Endothelial cell of umbilical vein (primary cell): ENCODE data around the gene APC2. TPM values are rescaled to one million over a fixed set of nuclear protein-coding genes. Genes with fewer than 3 reads are reported as not detected.

Experiments used
- BruUV-seq: library from RNA; stranded (reverse); fragments of 400-500 nt; replicated peaks from 2 replicates; lab custom pipeline; 2021; lab: Mats Ljungman, UMichigan
- CTCF ChIA-PET: fragments of 300-600, 350-600 bp; sonication (Branson Sonifier 250); formaldehyde crosslinking; loops from one replicate; lab custom pipeline; 2021; ENCODE audit warnings: antibody characterized with exemption, inconsistent platforms; lab: Charles Lee
- POLR2A ChIA-PET: fragments of 300-600, 350-600 bp; sonication (Branson Sonifier 250); formaldehyde crosslinking; loops from one replicate; lab custom pipeline; 2021; ENCODE audit warnings: antibody characterized with exemption, inconsistent platforms; lab: Charles Lee
- DNase-seq: peaks from one replicate; pipeline ENCODE4 v3.0.0-alpha.2; 2011; ENCODE audit warnings: low read depth, low spot score
- FAIRE-seq: peaks from 2 replicates; lab custom pipeline; 2011; peaks lifted over from hg19 to GRCh38; lab: Jason Lieb, UNC
- H2AFZ ChIP-seq: 2 replicates; pipeline ENCODE4 v1.6.0; 2012; ENCODE audit warnings: low read depth, low read length, control low read depth, inconsistent platforms
- H3K27ac ChIP-seq: 2 replicates; pipeline ENCODE4 v1.5.1; 2011; ENCODE audit warnings: low read depth, mild to moderate bottlenecking, control low read depth, low read length, moderate library complexity; ENCODE audit not compliant: insufficient read depth
- H3K27me3 ChIP-seq, 2 experiments: 2 replicates each; pipeline versions ENCODE4 v1.6.0 to v1.6.1; 2011; ENCODE audit warnings: low read length in 2 of 2, mixed read lengths in 1 of 2; ENCODE audit not compliant: control insufficient read depth in 2 of 2, insufficient read depth in 2 of 2
- H3K36me3 ChIP-seq, 2 experiments: 2 replicates in 1 of 2; 3 replicates in 1 of 2; pipeline ENCODE4 v1.5.1; 2011; ENCODE audit warnings: low read length in 2 of 2, mild to moderate bottlenecking in 1 of 2, moderate library complexity in 1 of 2; ENCODE audit not compliant: control insufficient read depth in 2 of 2, insufficient read depth in 2 of 2; ENCODE audit errors: extremely low read depth in 1 of 2
- H3K4me1 ChIP-seq: 3 replicates; pipeline ENCODE4 v1.5.1; 2011; ENCODE audit warnings: mild to moderate bottlenecking, low read length; ENCODE audit not compliant: control insufficient read depth, insufficient read depth; ENCODE audit errors: extremely low read depth
- H3K4me2 ChIP-seq: 2 replicates; pipeline ENCODE4 v1.6.1; 2011; ENCODE audit warnings: low read length, control low read depth, mixed read lengths; ENCODE audit not compliant: insufficient read depth
- H3K4me3 ChIP-seq, 3 experiments: fragments of 200-600 bp in 1 of 3; sonication (generic), shearing (Covaris generic) in 1 of 3; replicated peaks in 1 of 3; 2 replicates each; pipeline ENCODE4 v1.5.1; 2011 to 2016; ENCODE audit warnings: control low read depth in 3 of 3, low read length in 3 of 3, mild to moderate bottlenecking in 2 of 3, inconsistent platforms in 1 of 3, low read depth in 1 of 3, moderate library complexity in 1 of 3; ENCODE audit not compliant: insufficient read depth in 1 of 3
- H3K79me2 ChIP-seq: 2 replicates; pipeline ENCODE4 v1.6.0; 2012; ENCODE audit warnings: low read length, inconsistent platforms; ENCODE audit not compliant: control insufficient read depth, insufficient read depth
- H3K9ac ChIP-seq: replicated peaks from 2 replicates; pipeline ENCODE3; 2011; ENCODE audit warnings: low read length, control low read depth; ENCODE audit not compliant: insufficient read depth; ENCODE audit errors: extremely low read depth
- H3K9me1 ChIP-seq: replicated peaks from 3 replicates; pipeline ENCODE4 v1.6.0; 2011; ENCODE audit warnings: mild to moderate bottlenecking, low read length; ENCODE audit not compliant: control insufficient read depth, insufficient read depth; ENCODE audit errors: extremely low read depth
- H3K9me3 ChIP-seq: replicated peaks from 2 replicates; pipeline ENCODE4 v1.5.1; 2012; ENCODE audit warnings: low read length, inconsistent platforms; ENCODE audit not compliant: control insufficient read depth, insufficient read depth
- H4K20me1 ChIP-seq: replicated peaks from 2 replicates; pipeline ENCODE3; 2011; ENCODE audit warnings: mild to moderate bottlenecking, low read length; ENCODE audit not compliant: control insufficient read depth, insufficient read depth; ENCODE audit errors: extremely low read depth
- EZH2 ChIP-seq: IDR thresholded peaks from 2 replicates; pipeline ENCODE4 v1.6.1; 2012; ENCODE audit warnings: borderline replicate concordance, low read depth, mild to moderate bottlenecking, moderate library complexity, low read length, inconsistent platforms; ENCODE audit not compliant: severe bottlenecking
- FOS ChIP-seq: IDR thresholded peaks from 2 replicates; pipeline ENCODE4 v1.6.1; 2011; ENCODE audit warnings: mild to moderate bottlenecking, low read length, moderate library complexity, borderline replicate concordance; ENCODE audit not compliant: insufficient read depth
- GATA2 ChIP-seq: IDR thresholded peaks from 2 replicates; pipeline ENCODE4 v1.7.0; 2011; ENCODE audit warnings: low read depth, mild to moderate bottlenecking, moderate library complexity, mixed read lengths, low read length; ENCODE audit not compliant: insufficient read length, insufficient read depth
- JUN ChIP-seq: IDR thresholded peaks from 2 replicates; pipeline ENCODE4 v1.6.1; 2011; ENCODE audit warnings: borderline replicate concordance, low read depth; ENCODE audit not compliant: insufficient read length, insufficient read depth
- MYC ChIP-seq: IDR thresholded peaks from one replicate; pipeline ENCODE4 v1.6.1; 2011; ENCODE audit warnings: mild to moderate bottlenecking, low read depth, low read length
- POLR2A ChIP-seq: IDR thresholded peaks from 2 replicates; pipeline ENCODE4 v1.6.1; 2012; ENCODE audit warnings: low read depth, mild to moderate bottlenecking, control low read depth, low read length
- POLR2AphosphoS5 ChIP-seq: IDR thresholded peaks from 2 replicates; pipeline ENCODE4 v1.6.1; 2012; ENCODE audit warnings: low read depth, mild to moderate bottlenecking, control low read depth, low read length, moderate library complexity; ENCODE audit not compliant: insufficient read depth
- dilution Hi-C: fragments of 300-500 bp; cut with MboI; formaldehyde crosslinking; loops from one replicate; pipeline ENCODE4 v1.15.0; 2019; ENCODE audit warnings: low sequenced_read_pairs; ENCODE audit not compliant: extremely low pct_ligation_motif_present
- intact Hi-C: fragments of 100-400 bp; cut with micrococcal nuclease; formaldehyde crosslinking; loops from one replicate; pipeline ENCODE4 v1.10.0; 2022
- polyA plus RNA-seq, 4 experiments: library from polyadenylated mRNA; depleted of rRNA in 3 of 4; stranded (reverse) in 3 of 4; unstranded in 1 of 4; fragments of >200 nt; gene quantifications; 2 replicates each; pipeline versions ENCODE4 v1.2.1 to v1.2.3, GENCODE V29; 2011 to 2012; ENCODE audit warnings: missing spikeins in 1 of 4
- total RNA-seq: library from RNA; stranded (reverse); gene quantifications from 2 replicates; pipeline ENCODE4 v1.2.3, GENCODE V29; 2021
- TF ChIP-seq, protein P1 (sequence below), 2 donors: IDR thresholded peaks; 1 replicate in 1 of 2; 2 replicates in 1 of 2; pipeline ENCODE4 v1.5.1; 2011; ENCODE audit warnings: low read length in 2 of 2, mild to moderate bottlenecking in 2 of 2, moderate library complexity in 2 of 2, control low read depth in 1 of 2, inconsistent platforms in 1 of 2, low read depth in 1 of 2; ENCODE audit not compliant: insufficient read depth in 1 of 2; ENCODE audit errors: extremely low read depth in 1 of 2

The APC2 gene
- total and polyA plus RNA-seq, 2 donors (not counting 3 experiments of a cell fraction or from before 2014, with no cell fraction given) = 0.01 to 0.04 TPM

GRCh38 chr19:1424192-1424955 is 25.5 kb upstream of the APC2 start:
- POLR2A ChIA-PET = no interaction called here
- intact Hi-C loops (no loop called here), dilution Hi-C loops (no loop called here)
- Histone ChIP-seq H2AFZ (no peak overlapping the region), H4K20me1 (peaks cover 2% of the 10 kb centered on the region), H3K36me3 (peaks cover 26 to 65% of the 10 kb centered on the region in 2 experiments), H3K27ac (no peak overlapping the region), H3K4me3 (no peak overlapping the region), H3K4me2 (no peak overlapping the region), H3K27me3 (no peaks in the 10 kb centered on the region), H3K79me2 (peaks cover 41% of the 10 kb centered on the region), H3K9me3 (no peaks in the 10 kb centered on the region), H3K9ac (no peak overlapping the region), H3K9me1 (no peaks in the 10 kb centered on the region), H3K4me1 (no peaks in the 10 kb centered on the region)
- CTCF ChIA-PET = no interaction called here
- no peak for DNase-seq
- FAIRE-seq = no peak
- TF ChIP-seq POLR2A = no peak
- TF ChIP-seq, protein P1, sequence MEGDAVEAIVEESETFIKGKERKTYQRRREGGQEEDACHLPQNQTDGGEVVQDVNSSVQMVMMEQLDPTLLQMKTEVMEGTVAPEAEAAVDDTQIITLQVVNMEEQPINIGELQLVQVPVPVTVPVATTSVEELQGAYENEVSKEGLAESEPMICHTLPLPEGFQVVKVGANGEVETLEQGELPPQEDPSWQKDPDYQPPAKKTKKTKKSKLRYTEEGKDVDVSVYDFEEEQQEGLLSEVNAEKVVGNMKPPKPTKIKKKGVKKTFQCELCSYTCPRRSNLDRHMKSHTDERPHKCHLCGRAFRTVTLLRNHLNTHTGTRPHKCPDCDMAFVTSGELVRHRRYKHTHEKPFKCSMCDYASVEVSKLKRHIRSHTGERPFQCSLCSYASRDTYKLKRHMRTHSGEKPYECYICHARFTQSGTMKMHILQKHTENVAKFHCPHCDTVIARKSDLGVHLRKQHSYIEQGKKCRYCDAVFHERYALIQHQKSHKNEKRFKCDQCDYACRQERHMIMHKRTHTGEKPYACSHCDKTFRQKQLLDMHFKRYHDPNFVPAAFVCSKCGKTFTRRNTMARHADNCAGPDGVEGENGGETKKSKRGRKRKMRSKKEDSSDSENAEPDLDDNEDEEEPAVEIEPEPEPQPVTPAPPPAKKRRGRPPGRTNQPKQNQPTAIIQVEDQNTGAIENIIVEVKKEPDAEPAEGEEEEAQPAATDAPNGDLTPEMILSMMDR (IDR thresholded peaks at IDR 0.05; ENCODE audit: extremely low read depth in 1 of 2, insufficient read depth in 1 of 2, low read depth in 1 of 2, low read length in 2 of 2) = no peak
- TF ChIP-seq FOS = no peak
- TF ChIP-seq GATA2 = no peak
- TF ChIP-seq EZH2 = no peak
- no peak for TF ChIP-seq MYC
- TF ChIP-seq POLR2AphosphoS5 = no peak
- TF ChIP-seq JUN = no peak
- no TSS peak for BruUV-seq
